Bronchial epithelial cell (primary cell): ENCODE measurements around the gene TCF20. TPM values are rescaled to one million over a fixed set of nuclear protein-coding genes. Genes with fewer than 3 reads are reported as not detected.

Experiments
- DNase-seq: peaks from one replicate; pipeline ENCODE4 v3.0.0-alpha.2; 2010; ENCODE audit warnings: low read depth
- FAIRE-seq: peaks from 2 replicates; lab custom pipeline; 2011; peaks lifted over from hg19 to GRCh38; lab: Jason Lieb, UNC
- H3K27me3 ChIP-seq: 2 replicates; pipeline ENCODE4 v1.5.1; 2011; ENCODE audit warnings: low read length; ENCODE audit not compliant: control insufficient read depth, insufficient read depth
- H3K36me3 ChIP-seq: 2 replicates; pipeline ENCODE4 v1.5.1; 2011; ENCODE audit warnings: low read length; ENCODE audit not compliant: control insufficient read depth, insufficient read depth
- H3K4me3 ChIP-seq: 2 replicates; pipeline ENCODE4 v1.5.1; 2011; ENCODE audit warnings: mild to moderate bottlenecking, low read depth, low read length, control low read depth
- total RNA-seq: library from RNA; depleted of rRNA; stranded (reverse); fragments of >200 nt; gene quantifications from 2 replicates; pipeline ENCODE4 v1.2.1, GENCODE V29; 2014
- TF ChIP-seq, protein P1 (sequence below): IDR thresholded peaks from 2 replicates; pipeline ENCODE4 v1.5.1; 2011; ENCODE audit warnings: mild to moderate bottlenecking, moderate library complexity, low read length, control low read depth, inconsistent platforms; ENCODE audit not compliant: insufficient read depth, severe bottlenecking

TCF20 gene
- total RNA-seq, 1 donor from 2014 or later, result 40.8 TPM

DNA sequence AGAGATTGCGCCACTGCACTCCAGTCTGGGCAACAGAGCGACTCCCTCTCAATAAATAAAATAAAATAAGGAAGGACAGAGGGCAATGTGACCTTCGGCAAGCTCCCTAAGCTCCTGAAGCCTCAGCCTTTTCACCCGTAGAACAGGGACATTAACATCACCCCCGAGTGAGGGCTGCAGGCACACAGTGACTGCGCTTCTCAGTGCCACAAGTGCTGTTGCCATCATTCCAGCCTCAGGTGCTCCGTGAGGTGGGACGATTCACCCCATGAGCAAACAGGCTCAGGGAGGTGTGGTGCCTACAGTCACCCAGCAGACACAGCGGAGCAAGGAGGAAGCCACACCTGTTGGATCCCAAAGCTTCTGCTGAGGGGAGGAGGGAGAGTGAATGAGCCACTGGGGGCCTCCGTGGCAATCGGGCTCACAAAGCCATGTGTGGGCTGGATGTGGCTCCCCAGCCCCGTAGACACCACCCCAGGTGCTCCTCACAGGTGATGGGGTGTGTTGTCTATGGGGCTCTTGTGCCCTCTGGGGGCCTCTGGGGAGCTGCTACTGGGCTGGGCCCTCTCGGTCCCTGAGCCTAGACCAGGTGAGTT, 9.1 kb upstream of the TCF20 start:
- FAIRE-seq (no peak), DNase-seq (no peak)
- Histone ChIP-seq H3K36me3 (no peaks in the 10 kb centered on the region), H3K27me3 (peaks cover 8% of the 10 kb centered on the region), H3K4me3 (no peak overlapping the region)
- TF ChIP-seq, protein P1, sequence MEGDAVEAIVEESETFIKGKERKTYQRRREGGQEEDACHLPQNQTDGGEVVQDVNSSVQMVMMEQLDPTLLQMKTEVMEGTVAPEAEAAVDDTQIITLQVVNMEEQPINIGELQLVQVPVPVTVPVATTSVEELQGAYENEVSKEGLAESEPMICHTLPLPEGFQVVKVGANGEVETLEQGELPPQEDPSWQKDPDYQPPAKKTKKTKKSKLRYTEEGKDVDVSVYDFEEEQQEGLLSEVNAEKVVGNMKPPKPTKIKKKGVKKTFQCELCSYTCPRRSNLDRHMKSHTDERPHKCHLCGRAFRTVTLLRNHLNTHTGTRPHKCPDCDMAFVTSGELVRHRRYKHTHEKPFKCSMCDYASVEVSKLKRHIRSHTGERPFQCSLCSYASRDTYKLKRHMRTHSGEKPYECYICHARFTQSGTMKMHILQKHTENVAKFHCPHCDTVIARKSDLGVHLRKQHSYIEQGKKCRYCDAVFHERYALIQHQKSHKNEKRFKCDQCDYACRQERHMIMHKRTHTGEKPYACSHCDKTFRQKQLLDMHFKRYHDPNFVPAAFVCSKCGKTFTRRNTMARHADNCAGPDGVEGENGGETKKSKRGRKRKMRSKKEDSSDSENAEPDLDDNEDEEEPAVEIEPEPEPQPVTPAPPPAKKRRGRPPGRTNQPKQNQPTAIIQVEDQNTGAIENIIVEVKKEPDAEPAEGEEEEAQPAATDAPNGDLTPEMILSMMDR, result no peak

DNA sequence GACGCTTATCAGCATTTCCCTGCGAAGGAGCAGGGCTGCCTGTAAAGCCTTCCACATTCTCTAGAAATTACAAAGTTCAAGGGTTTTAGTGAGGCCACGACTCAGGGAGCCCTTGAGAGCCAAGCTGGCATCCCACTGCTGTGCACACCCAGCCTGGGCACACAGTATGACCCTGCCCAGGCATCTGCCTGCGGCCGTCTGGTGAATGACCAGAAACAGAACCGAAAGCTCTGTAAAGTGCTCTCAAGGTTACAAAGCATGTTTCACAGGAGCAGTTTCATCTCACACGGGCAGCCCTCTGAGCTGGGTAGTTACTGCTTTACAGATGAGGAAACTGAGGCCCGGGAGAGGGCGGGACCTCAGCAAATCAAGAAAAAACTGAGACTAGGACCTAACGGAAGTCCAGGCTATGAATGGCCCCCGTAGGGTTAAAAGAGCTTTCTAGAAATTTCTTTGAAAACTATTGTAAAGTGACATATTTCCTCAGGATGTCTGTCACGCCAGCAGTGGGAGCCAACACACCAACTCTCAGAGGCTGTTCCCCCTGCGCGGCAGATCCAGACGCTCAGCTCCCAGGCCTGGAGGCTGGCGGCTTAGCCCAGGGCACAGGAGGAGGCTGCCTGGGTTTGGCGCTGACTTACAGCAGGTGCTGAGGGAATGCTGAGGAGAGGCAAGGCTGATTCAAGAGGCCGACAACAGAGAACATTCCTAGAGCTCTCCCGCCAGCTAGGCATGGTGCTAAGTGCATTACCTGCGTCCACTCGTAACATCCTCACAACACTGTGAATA, 7.7 kb upstream of the TCF20 start:
- peak; percentile 90 for FAIRE-seq
- Histone ChIP-seq H3K27me3 (no peaks in the 10 kb centered on the region), H3K4me3 (no peak overlapping the region)

DNA sequence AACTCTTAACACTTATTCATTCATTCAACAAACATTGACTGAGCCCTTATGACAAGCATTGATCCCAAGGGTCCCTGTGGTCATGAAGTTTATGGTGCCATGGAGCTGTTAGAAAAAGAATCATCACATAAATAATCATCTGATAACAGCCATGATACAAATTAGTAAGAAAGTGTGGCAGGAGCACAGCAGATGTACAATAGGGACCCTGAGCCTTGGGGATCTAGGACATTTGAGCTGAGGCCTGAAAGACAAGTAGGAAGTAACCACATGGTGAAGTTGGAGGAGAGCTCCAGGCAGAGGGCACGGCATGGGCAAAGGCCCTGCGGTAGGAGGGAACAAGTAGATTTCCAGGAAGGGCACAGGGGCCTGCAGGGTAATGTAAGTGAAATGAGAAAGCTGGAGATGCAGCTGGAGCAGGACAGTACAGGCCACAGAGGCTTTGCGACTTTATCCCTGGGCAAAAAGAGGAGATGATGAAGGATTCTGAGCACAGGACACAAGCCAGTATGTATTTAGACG, 6.8 kb upstream of the TCF20 start:
- H3K4me3 ChIP-seq, result no peak overlapping the region
- no peak for FAIRE-seq
- H3K36me3 ChIP-seq, result no peaks in the 10 kb centered on the region
- no peak for DNase-seq
- no peaks in the 10 kb centered on the region for H3K27me3 ChIP-seq
- TF ChIP-seq, protein P1, result no peak

More for the DNA sequence above, 7.7 kb upstream of the TCF20 start:
- TF ChIP-seq, protein P1, result peak; percentile 38
- H3K36me3 ChIP-seq, result no peaks in the 10 kb centered on the region
- DNase-seq, result no peak

DNA sequence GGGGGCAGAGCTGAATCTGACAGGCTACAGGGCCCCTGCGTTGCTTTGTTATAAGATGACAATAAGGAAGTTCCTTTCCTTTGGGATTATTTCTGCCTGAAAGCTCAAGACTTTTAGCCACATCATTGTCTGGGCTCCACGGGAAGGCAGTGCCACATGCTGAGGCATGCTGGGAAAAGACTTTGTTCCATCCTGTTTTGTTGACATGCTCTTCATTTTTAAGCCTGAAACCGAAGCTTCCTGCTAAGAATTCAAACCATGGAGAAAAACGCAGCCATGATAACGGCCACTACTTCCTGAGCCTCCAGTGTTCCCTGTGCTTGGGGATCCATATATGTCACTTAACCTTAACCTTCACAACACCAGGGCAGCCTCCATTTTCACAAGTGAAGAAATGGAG, 5.5 kb upstream of the TCF20 start:
- Histone ChIP-seq H3K27me3 (no peaks in the 10 kb centered on the region), H3K4me3 (no peak overlapping the region), H3K36me3 (no peaks in the 10 kb centered on the region)
- peak; percentile 36 for FAIRE-seq
- TF ChIP-seq, protein P1, result no peak
- peak; percentile 54 for DNase-seq

DNA sequence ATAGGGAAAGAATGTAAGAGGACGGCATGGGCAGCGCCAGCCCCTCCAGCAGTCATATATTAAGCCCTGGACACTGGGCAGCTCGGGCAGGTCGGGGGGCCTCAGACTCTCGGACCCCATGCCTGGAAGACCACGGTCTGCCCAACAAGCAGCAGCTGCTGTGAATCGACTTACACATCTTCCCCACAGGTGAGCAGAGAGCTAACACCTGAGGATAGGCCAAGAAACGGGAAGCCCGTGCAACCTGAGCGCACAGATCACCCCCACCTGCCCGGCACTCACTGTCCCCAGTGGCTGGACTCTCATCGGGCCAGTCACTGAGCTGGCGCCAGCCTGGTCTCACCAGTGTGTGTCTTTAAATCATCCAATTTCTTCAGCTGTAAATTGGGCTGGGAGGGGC, 4.7 kb upstream of the TCF20 start:
- DNase-seq, result no peak
- Histone ChIP-seq H3K4me3 (no peak overlapping the region), H3K36me3 (no peaks in the 10 kb centered on the region), H3K27me3 (no peaks in the 10 kb centered on the region)
- no peak for FAIRE-seq
- TF ChIP-seq, protein P1, result no peak
